ENCODE data around the gene RIMBP2.

Gene RIMBP2

GRCh38 chr12:130497991-130498390 is 218.1 kb downstream of the RIMBP2 start:
- no peak for DNase-seq

GRCh38 chr12:130497321-130497720 is 218.8 kb downstream of the RIMBP2 start:
- DNase-seq, result no peak

GRCh38 chr12:130496516-130497120 is 219.5 kb downstream of the RIMBP2 start:
- DNase-seq, result no peak

- DNase-seq, result no peak
Measured at GRCh38 chr12:130495156-130495555, 220.9 kb downstream of the RIMBP2 start.

GRCh38 chr12:130494736-130495135 is 221.4 kb downstream of the RIMBP2 start:
- DNase-seq, result no peak

- DNase-seq, result no peak
Measured at GRCh38 chr12:130493951-130494350, 222.1 kb downstream of the RIMBP2 start.

GRCh38 chr12:130491421-130492357 is 224.4 kb downstream of the RIMBP2 start:
- DNase-seq, result no peak

GRCh38 chr12:130490674-130491073 is 225.4 kb downstream of the RIMBP2 start:
- no peak for DNase-seq

GRCh38 chr12:130489293-130489692 is 226.8 kb downstream of the RIMBP2 start:
- no peak for DNase-seq

- no peak for DNase-seq
Measured at GRCh38 chr12:130488358-130488710, 227.8 kb downstream of the RIMBP2 start.

- no peak for DNase-seq
Measured at GRCh38 chr12:130487636-130488357, 228.3 kb downstream of the RIMBP2 start.

- no peak for DNase-seq
Measured at GRCh38 chr12:130486891-130487416, 229.1 kb downstream of the RIMBP2 start.

GRCh38 chr12:130486146-130486435 is 230.0 kb downstream of the RIMBP2 start:
- no peak for DNase-seq

GRCh38 chr12:130485291-130486145 is 230.6 kb downstream of the RIMBP2 start:
- DNase-seq, result no peak

- DNase-seq, result no peak
Measured at GRCh38 chr12:130484221-130484620, 231.9 kb downstream of the RIMBP2 start.

GRCh38 chr12:130483616-130484180 is 232.4 kb downstream of the RIMBP2 start:
- DNase-seq, result no peak

- DNase-seq, result no peak
Measured at GRCh38 chr12:130482448-130482847, 233.7 kb downstream of the RIMBP2 start.

GRCh38 chr12:130481392-130481879 is 234.7 kb downstream of the RIMBP2 start:
- no peak for DNase-seq

GRCh38 chr12:130480887-130481286 is 235.2 kb downstream of the RIMBP2 start:
- no peak for DNase-seq

GRCh38 chr12:130480231-130480630 is 235.9 kb downstream of the RIMBP2 start:
- no peak for DNase-seq

GRCh38 chr12:130479401-130480125 is 236.5 kb downstream of the RIMBP2 start:
- DNase-seq, result no peak
